Esophagus squamous epithelium (tissue), 4 donors: ENCODE results near the gene LDAH.

Experiments used
- POLR2A ChIP-seq, 4 donors: fragments of 450-650 bp; IDR thresholded peaks; one replicate each; pipeline ENCODE4 v1.6.1; 2017; ENCODE audit warnings: antibody characterized with exemption in 4 of 4, mild to moderate bottlenecking in 4 of 4, moderate library complexity in 3 of 4
- TF ChIP-seq, protein P1 (sequence below), 6 experiments: fragments of 450-650 bp in 4 of 6; fragments of 200-600 bp in 2 of 6; sonication (generic) in 2 of 6; IDR thresholded peaks; one replicate each; pipeline ENCODE4 v1.5.1; 2016 to 2019; ENCODE audit warnings: antibody characterized with exemption in 6 of 6, mild to moderate bottlenecking in 4 of 6, moderate library complexity in 4 of 6

DNA sequence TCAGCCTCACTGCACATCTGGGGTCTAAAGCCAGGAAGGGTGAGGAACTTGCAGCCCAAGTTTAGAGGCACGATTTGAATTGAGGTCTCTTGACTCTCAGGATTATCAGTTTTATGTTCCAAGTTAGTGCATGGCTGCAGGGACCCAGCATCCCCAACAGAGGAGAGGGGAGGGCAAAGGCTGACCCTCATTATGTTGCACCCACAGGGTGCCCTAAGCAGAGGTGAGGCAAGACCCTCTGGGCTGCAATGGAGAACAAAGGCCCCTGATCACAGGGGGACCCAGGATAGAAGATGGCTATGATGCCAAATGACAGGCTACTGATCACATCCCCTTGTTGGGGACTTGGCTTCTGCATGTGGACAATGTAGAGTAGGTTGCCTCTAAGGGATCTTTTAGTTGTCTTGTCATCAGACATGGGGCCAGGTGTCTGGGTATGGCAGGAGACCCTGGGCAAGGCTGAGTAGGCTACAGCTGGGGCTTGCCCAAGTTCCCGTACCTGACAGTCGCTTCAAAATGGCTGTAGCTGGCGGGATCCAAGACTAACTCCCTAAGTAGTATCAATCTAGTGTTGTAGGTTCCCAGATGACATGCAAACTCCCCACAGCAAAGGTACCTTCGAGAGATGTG lies 160.5 kb downstream of the LDAH start:
- TF ChIP-seq, protein P1, sequence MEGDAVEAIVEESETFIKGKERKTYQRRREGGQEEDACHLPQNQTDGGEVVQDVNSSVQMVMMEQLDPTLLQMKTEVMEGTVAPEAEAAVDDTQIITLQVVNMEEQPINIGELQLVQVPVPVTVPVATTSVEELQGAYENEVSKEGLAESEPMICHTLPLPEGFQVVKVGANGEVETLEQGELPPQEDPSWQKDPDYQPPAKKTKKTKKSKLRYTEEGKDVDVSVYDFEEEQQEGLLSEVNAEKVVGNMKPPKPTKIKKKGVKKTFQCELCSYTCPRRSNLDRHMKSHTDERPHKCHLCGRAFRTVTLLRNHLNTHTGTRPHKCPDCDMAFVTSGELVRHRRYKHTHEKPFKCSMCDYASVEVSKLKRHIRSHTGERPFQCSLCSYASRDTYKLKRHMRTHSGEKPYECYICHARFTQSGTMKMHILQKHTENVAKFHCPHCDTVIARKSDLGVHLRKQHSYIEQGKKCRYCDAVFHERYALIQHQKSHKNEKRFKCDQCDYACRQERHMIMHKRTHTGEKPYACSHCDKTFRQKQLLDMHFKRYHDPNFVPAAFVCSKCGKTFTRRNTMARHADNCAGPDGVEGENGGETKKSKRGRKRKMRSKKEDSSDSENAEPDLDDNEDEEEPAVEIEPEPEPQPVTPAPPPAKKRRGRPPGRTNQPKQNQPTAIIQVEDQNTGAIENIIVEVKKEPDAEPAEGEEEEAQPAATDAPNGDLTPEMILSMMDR (IDR thresholded peaks at IDR 0.05) = no peak
- TF ChIP-seq POLR2A (IDR thresholded peaks at IDR 0.05) = no peak
